ENCODE results near the gene SYNPO.

Gene SYNPO

DNA sequence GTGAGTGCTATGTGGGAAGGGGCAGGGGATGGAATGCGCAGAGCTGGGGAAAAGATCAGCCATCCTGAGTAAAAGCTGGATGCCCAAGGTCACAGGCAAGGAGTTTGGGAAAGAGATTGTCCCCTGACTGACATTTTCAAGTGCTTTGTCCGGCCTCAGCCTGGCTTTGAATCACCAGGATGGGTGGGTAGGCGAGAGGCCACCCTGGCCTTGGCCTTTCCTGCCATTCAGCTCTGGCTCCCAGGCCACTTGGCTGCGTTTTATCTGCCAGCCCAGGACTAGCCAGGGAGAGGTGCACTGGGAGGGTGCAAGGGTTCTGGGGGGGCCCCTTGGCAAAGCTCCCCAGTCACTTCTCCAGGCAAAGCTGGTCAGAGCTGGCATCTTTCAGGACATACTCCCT, 37.4 kb upstream of the SYNPO start:
- no peaks in the 10 kb centered on the region for H3K27me3 Mint-ChIP-seq (ENCODE audit: low read depth)
- no peak overlapping the region for H3K27ac Mint-ChIP-seq
- no peaks in the 10 kb centered on the region for H3K9me3 Mint-ChIP-seq
- H3K4me1 Mint-ChIP-seq (ENCODE audit: low read depth), result no peaks in the 10 kb centered on the region
- H3K36me3 Mint-ChIP-seq (ENCODE audit: low read depth), result no peaks in the 10 kb centered on the region
- no peak for DNase-seq (ENCODE audit: low spot score)
- H3K4me3 Mint-ChIP-seq, result no peak overlapping the region

GRCh38 chr5:150603491-150603890, 37.0 kb upstream of the SYNPO start:
- no peak for DNase-seq (ENCODE audit: low spot score)
- H3K36me3 Mint-ChIP-seq (ENCODE audit: low read depth), result no peaks in the 10 kb centered on the region
- H3K27ac Mint-ChIP-seq, result no peak overlapping the region
- H3K4me1 Mint-ChIP-seq (ENCODE audit: low read depth), result no peaks in the 10 kb centered on the region
- H3K27me3 Mint-ChIP-seq (ENCODE audit: low read depth), result no peaks in the 10 kb centered on the region
- no peaks in the 10 kb centered on the region for H3K9me3 Mint-ChIP-seq
- no peak overlapping the region for H3K4me3 Mint-ChIP-seq

DNA sequence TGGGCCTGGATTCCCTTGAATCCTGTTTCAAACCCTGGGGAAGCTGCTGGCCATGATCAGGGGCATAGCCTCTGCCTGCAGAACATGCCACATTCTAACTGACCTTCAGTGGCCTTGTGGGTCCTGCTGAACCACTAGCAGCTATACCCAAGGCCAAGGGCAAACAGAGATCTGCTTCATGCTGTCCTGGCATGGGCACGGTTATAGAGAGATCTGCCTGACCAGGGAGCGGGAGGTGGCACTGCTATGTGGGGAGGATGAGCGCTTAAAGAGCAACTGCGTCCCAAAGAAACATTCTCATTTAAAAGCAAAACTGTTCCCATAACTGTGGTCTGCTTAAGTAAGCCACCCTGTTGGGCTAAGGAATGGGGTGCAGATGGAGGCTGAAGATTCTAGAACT, 36.5 kb upstream of the SYNPO start:
- Mint-ChIP-seq H3K27me3 (ENCODE audit: low read depth) (no peaks in the 10 kb centered on the region), H3K4me1 (ENCODE audit: low read depth) (no peaks in the 10 kb centered on the region), H3K27ac (no peak overlapping the region), H3K4me3 (no peak overlapping the region), H3K36me3 (ENCODE audit: low read depth) (no peaks in the 10 kb centered on the region), H3K9me3 (no peaks in the 10 kb centered on the region)
- DNase-seq (ENCODE audit: low spot score), result no peak

- no peaks in the 10 kb centered on the region for H3K9me3 Mint-ChIP-seq
- H3K36me3 Mint-ChIP-seq (ENCODE audit: low read depth), result no peaks in the 10 kb centered on the region
- H3K4me1 Mint-ChIP-seq (ENCODE audit: low read depth), result no peaks in the 10 kb centered on the region
- no peak overlapping the region for H3K27ac Mint-ChIP-seq
- no peaks in the 10 kb centered on the region for H3K27me3 Mint-ChIP-seq (ENCODE audit: low read depth)
- no peak overlapping the region for H3K4me3 Mint-ChIP-seq
- DNase-seq (ENCODE audit: low spot score), result no peak
These were observed 35.5 kb upstream of the SYNPO start for GRCh38 chr5:150604894-150605440.

- Mint-ChIP-seq H3K27me3 (ENCODE audit: low read depth) (no peaks in the 10 kb centered on the region), H3K4me1 (ENCODE audit: low read depth) (no peaks in the 10 kb centered on the region), H3K9me3 (no peaks in the 10 kb centered on the region), H3K27ac (no peak overlapping the region), H3K4me3 (no peak overlapping the region), H3K36me3 (ENCODE audit: low read depth) (no peaks in the 10 kb centered on the region)
- no peak for DNase-seq (ENCODE audit: low spot score)
These were observed 34.9 kb upstream of the SYNPO start for GRCh38 chr5:150605546-150605945.

DNA sequence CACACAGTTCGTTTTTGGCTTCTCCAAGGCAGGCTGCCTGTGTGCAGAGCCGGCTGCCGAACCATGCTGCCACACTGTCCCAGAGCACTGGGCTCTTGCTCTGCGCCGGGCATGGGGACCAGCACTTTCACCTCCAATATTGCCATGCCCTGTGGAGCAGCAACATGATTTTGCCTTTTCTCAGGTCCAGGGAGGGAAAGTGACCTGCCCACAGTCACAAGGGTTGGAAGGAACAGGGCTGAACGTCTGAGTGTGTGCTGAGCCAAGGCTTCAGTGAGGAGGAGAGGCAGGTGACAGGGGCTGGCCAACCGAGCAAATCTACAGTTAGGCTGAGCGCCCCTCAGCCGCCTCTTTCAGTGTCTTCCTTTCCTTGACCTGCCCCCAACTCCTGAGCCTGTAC, 34.0 kb upstream of the SYNPO start:
- no peak for DNase-seq (ENCODE audit: low spot score)
- no peak overlapping the region for H3K27ac Mint-ChIP-seq
- H3K4me1 Mint-ChIP-seq (ENCODE audit: low read depth), result no peaks in the 10 kb centered on the region
- no peaks in the 10 kb centered on the region for H3K27me3 Mint-ChIP-seq (ENCODE audit: low read depth)
- no peaks in the 10 kb centered on the region for H3K36me3 Mint-ChIP-seq (ENCODE audit: low read depth)
- H3K9me3 Mint-ChIP-seq, result no peaks in the 10 kb centered on the region
- H3K4me3 Mint-ChIP-seq, result no peak overlapping the region

- no peaks in the 10 kb centered on the region for H3K36me3 Mint-ChIP-seq (ENCODE audit: low read depth)
These were observed 33.4 kb upstream of the SYNPO start for GRCh38 chr5:150607105-150607504.

DNA sequence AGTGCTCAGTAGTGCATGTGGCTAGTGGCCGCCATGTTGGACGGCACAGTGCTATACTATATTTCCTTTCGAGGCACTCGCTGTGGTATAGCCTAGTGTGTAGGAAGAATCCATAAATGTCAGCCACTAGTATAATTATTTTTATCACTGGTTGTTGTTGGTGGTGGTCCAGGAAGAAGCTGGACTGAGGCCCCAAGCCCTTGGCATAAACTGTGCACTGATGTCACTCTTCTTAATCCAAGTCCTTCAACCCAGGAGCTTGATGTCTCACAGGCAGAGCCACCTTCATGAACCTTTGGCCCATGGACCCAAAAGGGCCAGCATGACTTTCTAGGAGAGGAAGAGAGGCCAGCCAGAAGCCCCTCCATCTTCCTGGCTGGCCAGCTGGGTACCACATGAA, 32.5 kb upstream of the SYNPO start:
- no peaks in the 10 kb centered on the region for H3K27me3 Mint-ChIP-seq (ENCODE audit: low read depth)
- no peaks in the 10 kb centered on the region for H3K9me3 Mint-ChIP-seq
- no peak overlapping the region for H3K27ac Mint-ChIP-seq
- H3K4me1 Mint-ChIP-seq (ENCODE audit: low read depth), result no peaks in the 10 kb centered on the region
- H3K36me3 Mint-ChIP-seq (ENCODE audit: low read depth), result no peaks in the 10 kb centered on the region
- DNase-seq (ENCODE audit: low spot score), result no peak
- H3K4me3 Mint-ChIP-seq, result no peak overlapping the region

More at GRCh38 chr5:150607105-150607504, 33.4 kb upstream of the SYNPO start:
- Mint-ChIP-seq H3K27ac (no peak overlapping the region), H3K4me3 (no peak overlapping the region), H3K27me3 (ENCODE audit: low read depth) (no peaks in the 10 kb centered on the region), H3K9me3 (no peaks in the 10 kb centered on the region), H3K4me1 (ENCODE audit: low read depth) (no peaks in the 10 kb centered on the region)
- no peak for DNase-seq (ENCODE audit: low spot score)

DNA sequence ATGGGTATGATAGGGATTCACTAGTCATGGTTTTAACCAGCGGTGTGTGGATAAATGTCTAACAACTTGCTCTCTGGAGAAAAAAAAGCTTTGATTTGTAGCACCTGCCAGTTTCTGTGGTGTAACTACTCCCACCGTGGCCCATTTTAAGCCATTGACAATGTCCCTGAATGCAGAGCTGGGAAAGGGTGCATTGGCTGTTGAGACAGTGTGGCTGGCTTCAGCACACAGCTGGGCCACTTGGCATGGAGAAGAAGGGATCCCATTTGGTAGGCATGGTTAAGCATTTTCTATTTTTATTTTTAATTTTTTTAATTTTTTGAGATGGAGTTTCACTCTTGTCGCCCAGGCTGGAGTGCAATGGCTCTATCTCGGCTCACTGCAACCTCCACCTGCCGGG, 31.5 kb upstream of the SYNPO start:
- Mint-ChIP-seq H3K36me3 (ENCODE audit: low read depth) (no peaks in the 10 kb centered on the region), H3K9me3 (no peaks in the 10 kb centered on the region), H3K4me3 (no peak overlapping the region), H3K4me1 (ENCODE audit: low read depth) (no peaks in the 10 kb centered on the region), H3K27me3 (ENCODE audit: low read depth) (peaks cover 3% of the 10 kb centered on the region), H3K27ac (no peak overlapping the region)
- DNase-seq (ENCODE audit: low spot score), result no peak

- no peaks in the 10 kb centered on the region for H3K4me1 Mint-ChIP-seq (ENCODE audit: low read depth)
- no peaks in the 10 kb centered on the region for H3K9me3 Mint-ChIP-seq
- no peak overlapping the region for H3K4me3 Mint-ChIP-seq
- H3K27ac Mint-ChIP-seq, result no peak overlapping the region
- no peak for DNase-seq (ENCODE audit: low spot score)
- H3K27me3 Mint-ChIP-seq (ENCODE audit: low read depth), result peaks cover 3% of the 10 kb centered on the region
- H3K36me3 Mint-ChIP-seq (ENCODE audit: low read depth), result no peaks in the 10 kb centered on the region
These were observed 30.4 kb upstream of the SYNPO start for GRCh38 chr5:150609843-150610584.

GRCh38 chr5:150611026-150611425, 29.4 kb upstream of the SYNPO start:
- H3K4me3 Mint-ChIP-seq, result no peak overlapping the region
- H3K27me3 Mint-ChIP-seq (ENCODE audit: low read depth), result peaks cover 3% of the 10 kb centered on the region

DNA sequence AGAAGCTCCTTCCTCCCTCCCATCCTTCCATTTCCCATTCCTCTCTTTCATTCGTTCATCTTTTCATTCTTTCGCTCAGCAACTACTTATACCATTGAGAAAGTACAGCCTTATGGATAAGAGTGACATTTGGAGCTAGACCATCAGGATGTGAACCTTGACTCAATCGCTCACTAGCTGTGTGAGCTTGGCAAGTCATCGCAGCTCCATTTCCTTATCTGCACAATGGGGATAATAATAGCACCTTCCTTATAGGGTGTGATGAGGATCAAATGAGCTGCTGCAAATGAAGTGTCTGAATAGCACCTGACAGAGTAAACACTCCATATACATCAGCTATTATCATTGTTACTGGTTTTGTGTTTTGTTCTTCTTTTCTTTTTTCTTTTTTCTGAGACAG, 28.1 kb upstream of the SYNPO start:
- Mint-ChIP-seq H3K9me3 (no peaks in the 10 kb centered on the region), H3K27me3 (ENCODE audit: low read depth) (peaks cover 6% of the 10 kb centered on the region), H3K36me3 (ENCODE audit: low read depth) (no peaks in the 10 kb centered on the region), H3K4me1 (ENCODE audit: low read depth) (no peaks in the 10 kb centered on the region), H3K27ac (no peak overlapping the region), H3K4me3 (no peak overlapping the region)
- DNase-seq (ENCODE audit: low spot score), result no peak

More at GRCh38 chr5:150611026-150611425, 29.4 kb upstream of the SYNPO start:
- H3K4me1 Mint-ChIP-seq (ENCODE audit: low read depth), result no peaks in the 10 kb centered on the region
- no peaks in the 10 kb centered on the region for H3K9me3 Mint-ChIP-seq
- H3K27ac Mint-ChIP-seq, result no peak overlapping the region
- no peak for DNase-seq (ENCODE audit: low spot score)
- H3K36me3 Mint-ChIP-seq (ENCODE audit: low read depth), result no peaks in the 10 kb centered on the region

DNA sequence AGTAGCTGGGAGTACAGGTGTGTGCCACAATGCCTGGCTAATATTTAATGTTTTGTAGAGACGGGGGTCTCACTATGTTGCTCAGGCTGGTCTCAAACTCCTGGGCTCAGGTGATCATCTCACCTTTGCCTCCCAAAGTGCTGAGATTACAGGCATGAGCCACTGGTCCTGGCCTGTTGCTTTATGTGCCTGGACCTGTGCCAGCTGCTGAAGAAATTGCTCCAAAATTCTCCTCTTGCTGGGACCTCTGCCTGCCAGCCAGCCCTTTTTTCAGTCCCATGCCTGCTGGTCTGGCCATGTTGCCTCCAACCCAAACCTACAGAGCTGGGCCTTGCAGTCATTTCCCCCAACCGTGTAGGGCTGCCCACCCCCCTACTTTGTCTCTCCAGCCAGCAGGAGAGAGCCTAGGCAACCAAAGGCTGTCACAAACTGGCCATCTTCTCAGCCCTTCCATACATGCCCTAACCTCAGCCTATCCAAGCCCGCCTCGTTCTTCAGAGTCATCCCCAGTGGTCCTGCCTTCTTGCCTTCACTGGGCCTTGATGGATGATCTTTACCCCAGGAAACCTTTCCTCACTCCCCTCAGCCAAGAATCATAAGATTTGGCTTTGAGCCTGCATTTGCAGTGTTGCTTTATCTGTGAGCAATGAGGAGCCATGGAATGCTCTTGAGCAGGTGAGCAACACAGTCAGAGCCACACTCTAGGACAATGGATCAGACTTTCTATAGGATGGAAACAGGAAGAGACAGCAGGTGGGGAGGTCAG, 27.4 kb upstream of the SYNPO start:
- H3K4me3 Mint-ChIP-seq, result no peak overlapping the region
- peaks cover 8% of the 10 kb centered on the region for H3K27me3 Mint-ChIP-seq (ENCODE audit: low read depth)
- DNase-seq (ENCODE audit: low spot score), result no peak
- H3K9me3 Mint-ChIP-seq, result no peaks in the 10 kb centered on the region
- H3K4me1 Mint-ChIP-seq (ENCODE audit: low read depth), result no peaks in the 10 kb centered on the region
- H3K27ac Mint-ChIP-seq, result no peak overlapping the region
- no peaks in the 10 kb centered on the region for H3K36me3 Mint-ChIP-seq (ENCODE audit: low read depth)

DNA sequence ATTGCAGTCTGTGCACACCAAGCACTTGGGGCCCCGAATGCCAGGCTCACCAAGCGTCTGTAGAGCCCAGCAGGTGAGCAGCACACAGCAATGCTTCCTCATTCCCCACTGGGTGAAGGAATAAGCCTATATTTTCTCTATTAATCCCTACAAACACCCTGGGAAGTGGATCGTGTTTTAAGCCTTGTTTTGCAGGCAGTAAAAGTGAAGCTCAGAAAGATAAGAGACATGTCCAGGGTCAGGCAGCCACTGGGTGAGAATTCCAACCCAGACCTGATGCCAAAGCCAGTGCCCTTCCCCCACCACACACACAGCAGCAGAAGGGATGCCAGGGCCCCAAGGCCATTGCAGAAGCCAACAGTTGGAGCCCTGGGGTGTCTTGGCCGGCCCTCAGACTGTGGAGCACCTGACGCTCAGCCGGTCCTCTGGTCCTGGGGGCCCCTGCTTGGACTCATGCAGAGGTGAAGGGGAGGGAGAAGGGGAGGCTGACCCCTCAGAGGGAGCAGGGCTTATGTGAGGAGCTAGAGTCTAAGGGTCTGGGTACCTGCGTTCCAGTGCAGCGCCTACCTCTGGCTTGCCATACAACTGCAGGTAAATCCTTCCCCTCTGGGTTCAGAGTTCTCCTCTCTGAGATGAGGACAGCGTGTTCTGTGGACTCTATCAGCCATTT, 26.3 kb upstream of the SYNPO start:
- DNase-seq (ENCODE audit: low spot score), result no peak
- no peaks in the 10 kb centered on the region for H3K4me1 Mint-ChIP-seq (ENCODE audit: low read depth)
- H3K27me3 Mint-ChIP-seq (ENCODE audit: low read depth), result peaks cover 8% of the 10 kb centered on the region
- no peak overlapping the region for H3K27ac Mint-ChIP-seq
- no peaks in the 10 kb centered on the region for H3K9me3 Mint-ChIP-seq
- H3K36me3 Mint-ChIP-seq (ENCODE audit: low read depth), result no peaks in the 10 kb centered on the region
- no peak overlapping the region for H3K4me3 Mint-ChIP-seq

Measured in T-helper 2 cell treated with Interferon-gamma antibody and Interleukin-4, amounts not matched to agents 5 μg/mL and 100 μg/mL, for 36 hours (primary cell).